GM12878 (cell line): ENCODE measurements around the gene LRRC63. TPM values are rescaled to one million over a fixed set of nuclear protein-coding genes. Genes with fewer than 3 reads are reported as not detected.

Source experiments
- ATAC-seq: fragments of 200-7000 bp; cut with Tn5 transposase; 3 replicates; pipeline ENCODE4 v1.9.1; 2020; ENCODE audit warnings: mild to moderate bottlenecking, moderate library complexity
- BruUV-seq: library from RNA; stranded (reverse); fragments of 400-500 nt; replicated peaks from 2 replicates; lab custom pipeline; 2021; lab: Mats Ljungman, UMichigan
- CTCF ChIA-PET: fragments of 300-600 bp; sonication (Branson Sonifier 250); formaldehyde crosslinking; extraction: SDS; loops from one replicate; lab custom pipeline; 2021; ENCODE audit warnings: inconsistent platforms; lab: Yijun Ruan, JAX
- POLR2A ChIA-PET: fragments of 350-600 bp; formaldehyde crosslinking; extraction: SDS; loops from one replicate; lab custom pipeline; 2021; ENCODE audit warnings: inconsistent platforms; lab: Charles Lee
- RAD21 ChIA-PET: fragments of 300-600 bp; sonication (Branson Sonifier 250); formaldehyde crosslinking; loops from one replicate; lab custom pipeline; 2023; ENCODE audit warnings: antibody characterized with exemption; ENCODE audit not compliant: unreplicated experiment; lab: Charles Lee
- SMC1A ChIA-PET: fragments of 300-600 bp; sonication (Branson Sonifier 250); formaldehyde crosslinking; loops from one replicate; lab custom pipeline; 2023; ENCODE audit not compliant: unreplicated experiment, uncharacterized antibody; lab: Charles Lee
- DNase-seq: peaks from one replicate; pipeline ENCODE4 v3.0.0-alpha.2; 2011; ENCODE audit warnings: low read depth, low spot score
- FAIRE-seq: peaks from 3 replicates; lab custom pipeline; 2011; peaks lifted over from hg19 to GRCh38; lab: Jason Lieb, UNC
- H2AFZ ChIP-seq: 2 replicates; pipeline ENCODE4 v1.6.0; 2011; ENCODE audit warnings: low read depth, low read length, control low read depth; ENCODE audit not compliant: control insufficient read depth
- H3K27ac ChIP-seq: 2 replicates; pipeline ENCODE4 v1.5.1; 2011; ENCODE audit warnings: control low read depth; ENCODE audit not compliant: control insufficient read depth, insufficient read depth
- H3K27me3 ChIP-seq, 2 experiments: replicated peaks in 1 of 2; 2 replicates each; pipeline versions ENCODE4 v1.6.0 to v1.6.1; 2011; ENCODE audit warnings: low read length in 1 of 2; ENCODE audit not compliant: control insufficient read depth in 2 of 2, insufficient read depth in 2 of 2
- H3K36me3 ChIP-seq, 2 experiments: 2 replicates each; pipeline ENCODE4 v1.5.1; 2011; ENCODE audit warnings: low read length in 1 of 2; ENCODE audit not compliant: control insufficient read depth in 2 of 2, insufficient read depth in 2 of 2
- H3K4me1 ChIP-seq: 2 replicates; pipeline ENCODE4 v1.6.1; 2011; ENCODE audit warnings: mild to moderate bottlenecking, low read length, moderate library complexity, mixed read lengths; ENCODE audit not compliant: control insufficient read depth, insufficient read depth
- H3K4me2 ChIP-seq: 2 replicates; pipeline ENCODE4 v1.6.0; 2011; ENCODE audit warnings: control low read depth; ENCODE audit not compliant: control insufficient read depth, insufficient read depth
- H3K4me3 ChIP-seq: fragments of 200-600 bp; sonication (generic); 2 replicates; pipeline ENCODE4 v1.5.1; 2016
- H3K79me2 ChIP-seq: 2 replicates; pipeline ENCODE4 v1.6.0; 2011; ENCODE audit warnings: low read length; ENCODE audit not compliant: control insufficient read depth, insufficient read depth
- H3K9ac ChIP-seq: 2 replicates; pipeline ENCODE4 v1.8.0; 2011; ENCODE audit warnings: low read length, control low read depth, mixed read lengths; ENCODE audit not compliant: control insufficient read depth, insufficient read depth
- H3K9me3 ChIP-seq: replicated peaks from 3 replicates; pipeline ENCODE4 v1.5.1; 2011; ENCODE audit warnings: mild to moderate bottlenecking, low read length; ENCODE audit not compliant: control insufficient read depth, insufficient read depth
- H4K20me1 ChIP-seq: 2 replicates; pipeline ENCODE4 v1.6.0; 2011; ENCODE audit not compliant: control insufficient read depth, insufficient read depth
- CEBPZ ChIP-seq: fragments of 150-350 bp; IDR thresholded peaks from 2 replicates; pipeline ENCODE4 v1.6.1; 2016; ENCODE audit warnings: low read depth, low read length
- CHD2 ChIP-seq: IDR thresholded peaks from 2 replicates; pipeline ENCODE4 v1.6.1; 2011; ENCODE audit warnings: low read depth, low read length, improper control_type of control experiment, borderline replicate concordance
- EGR1 ChIP-seq, 2 experiments: IDR thresholded peaks; 1 replicate in 1 of 2; 2 replicates in 1 of 2; pipeline ENCODE4 v1.6.1; 2011 to 2012; ENCODE audit warnings: low read depth in 2 of 2, low read length in 2 of 2, borderline replicate concordance in 1 of 2, mild to moderate bottlenecking in 1 of 2, moderate library complexity in 1 of 2
- GABPA ChIP-seq: IDR thresholded peaks from 2 replicates; pipeline ENCODE4 v1.6.1; 2014; ENCODE audit warnings: antibody characterized with exemption, low read depth, mild to moderate bottlenecking, inconsistent platforms
- IRF4 ChIP-seq: IDR thresholded peaks from 2 replicates; pipeline ENCODE4 v1.6.1; 2011; ENCODE audit warnings: low read depth, low read length
- MEF2A ChIP-seq: IDR thresholded peaks from 2 replicates; pipeline ENCODE4 v1.6.1; 2011; ENCODE audit warnings: low read depth, mild to moderate bottlenecking, low read length, moderate library complexity; ENCODE audit not compliant: insufficient read depth
- RBBP5 ChIP-seq: fragments of 200-600 bp; sonication (generic); conservative IDR thresholded peaks from 2 replicates; pipeline ENCODE4 v1.6.1; 2016
- RELB ChIP-seq: fragments of 450-650 bp; IDR thresholded peaks from 2 replicates; pipeline ENCODE4 v1.6.1; 2017; ENCODE audit warnings: low read depth, mild to moderate bottlenecking, moderate library complexity
- TBL1XR1 ChIP-seq: IDR thresholded peaks from 2 replicates; pipeline ENCODE4 v1.6.1; 2012; ENCODE audit warnings: low read depth, low read length, improper control_type of control experiment
- WGBS: methylation state at CpG from one replicate; pipeline ENCODE4 v1.1.6; 2016; ENCODE audit warnings: low lambda C conversion rate; ENCODE audit not compliant: insufficient replicate concordance, insufficient coverage; ENCODE audit errors: missing lambda C conversion rate; 5-methylcytosine and 5-hydroxymethylcytosine counted together
- in situ Hi-C: fragments of 300-500 bp; cut with MboI; formaldehyde crosslinking; loops from 9 replicates; pipeline ENCODE4 v1.14.3; 2018; ENCODE audit warnings: mixed read lengths
- intact Hi-C: fragments of 100-400 bp; cut with micrococcal nuclease; formaldehyde crosslinking; loops from one replicate; pipeline ENCODE4 v1.14.2; 2022; ENCODE audit not compliant: unreplicated experiment
- polyA plus RNA-seq, 11 experiments: library from polyadenylated mRNA; depleted of rRNA in 4 of 11; unstranded in 6 of 11; stranded (reverse) in 5 of 11; fragments of >200 nt; fragmentation: Nextera tagmentation in 4 of 11; fragmentation: Illumina TruSeq in 1 of 11; extraction: Ambion mirVana in 4 of 11; extraction: Trizol in 1 of 11; gene quantifications; 1 replicate in 1 of 11; 2 replicates in 10 of 11; pipeline versions ENCODE4 v1.2.1 to v1.2.3, GENCODE V29; 2011 to 2016; ENCODE audit warnings: inconsistent platforms in 2 of 11, missing spikeins in 2 of 11, low read depth in 1 of 11
- total RNA-seq, 4 experiments: library from RNA; depleted of rRNA in 3 of 4; stranded (reverse); fragments of >200 nt in 3 of 4; fragmentation: Illumina TruSeq in 1 of 4; extraction: Trizol in 1 of 4; gene quantifications; 2 replicates each; pipeline versions ENCODE4 v1.2.1 to v1.2.3, GENCODE V29; 2013 to 2021
- TF ChIP-seq, protein P1 (sequence below): IDR thresholded peaks from 2 replicates; pipeline ENCODE4 v1.6.1; 2012; ENCODE audit warnings: low read depth, low read length, improper control_type of control experiment

LRRC63 gene
- total and polyA plus RNA-seq, 10 of the 15 experiments (the other 5 are each of a cell fraction or from before 2014, with no cell fraction given), result 0.34 to 0.98 (median 0.76) TPM; not detected in 1

GRCh38 chr13:46314587-46314986 is 102.9 kb downstream of the LRRC63 start:
- H3K79me2 ChIP-seq, result no peaks in the 10 kb centered on the region
- CTCF ChIA-PET, result no interaction called here
- SMC1A ChIA-PET, result interaction anchor here (1.1 kb wide), 1 partner anchor 691 kb away, joined by 3 read pairs; no protein-coding TSS in a partner anchor
- no peak for DNase-seq
- no peaks in the 10 kb centered on the region for H4K20me1 ChIP-seq
- ATAC-seq, result no peak
- in situ Hi-C loops (no loop called here), intact Hi-C loops (no loop called here)
- H3K9me3 ChIP-seq, result no peaks in the 10 kb centered on the region
- H3K4me2 ChIP-seq, result no peak overlapping the region
- RAD21 ChIA-PET, result interaction anchor here (1.1 kb wide), 1 partner anchor 55 kb away, joined by 3 read pairs; no protein-coding TSS in a partner anchor
- no TSS peak for BruUV-seq
- FAIRE-seq, result no peak
- H3K4me1 ChIP-seq, result no peaks in the 10 kb centered on the region
- POLR2A ChIA-PET, result no interaction called here
- H3K4me3 ChIP-seq, result no peak overlapping the region
- H3K36me3 ChIP-seq, result no peaks in the 10 kb centered on the region
- H3K27ac ChIP-seq, result no peak overlapping the region
- no peak overlapping the region for H2AFZ ChIP-seq
- WGBS, result 96% methylated on average over 1 of the region's 1 CpG
- no peak overlapping the region for H3K9ac ChIP-seq
- H3K27me3 ChIP-seq, result no peaks in the 10 kb centered on the region
- TF ChIP-seq EGR1 (IDR thresholded peaks at IDR 0.05; ENCODE audit: borderline replicate concordance in 1 of 2, low read depth in 2 of 2, low read length in 2 of 2) (no peak), RBBP5 (no peak)
- TF ChIP-seq, protein P1, sequence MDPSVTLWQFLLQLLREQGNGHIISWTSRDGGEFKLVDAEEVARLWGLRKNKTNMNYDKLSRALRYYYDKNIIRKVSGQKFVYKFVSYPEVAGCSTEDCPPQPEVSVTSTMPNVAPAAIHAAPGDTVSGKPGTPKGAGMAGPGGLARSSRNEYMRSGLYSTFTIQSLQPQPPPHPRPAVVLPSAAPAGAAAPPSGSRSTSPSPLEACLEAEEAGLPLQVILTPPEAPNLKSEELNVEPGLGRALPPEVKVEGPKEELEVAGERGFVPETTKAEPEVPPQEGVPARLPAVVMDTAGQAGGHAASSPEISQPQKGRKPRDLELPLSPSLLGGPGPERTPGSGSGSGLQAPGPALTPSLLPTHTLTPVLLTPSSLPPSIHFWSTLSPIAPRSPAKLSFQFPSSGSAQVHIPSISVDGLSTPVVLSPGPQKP, result no peak

DNA sequence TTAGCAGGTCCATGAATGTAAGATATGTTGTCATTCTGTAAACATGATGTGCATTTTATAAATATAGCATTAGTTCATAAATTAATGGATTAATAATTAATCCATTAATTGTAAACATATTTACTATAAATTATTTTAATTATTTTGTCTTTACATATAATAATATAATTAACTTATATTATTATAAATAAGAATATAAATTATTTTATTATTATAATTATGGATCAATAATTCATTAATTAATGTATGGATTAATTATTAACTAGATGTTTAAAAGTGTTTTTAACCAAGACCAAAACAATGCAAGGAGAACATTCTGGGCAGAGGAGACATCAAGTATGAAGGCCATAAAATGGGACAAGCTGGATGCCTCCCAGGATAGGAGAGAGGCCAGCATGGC is 103.3 kb downstream of the LRRC63 start:
- CTCF ChIA-PET, result no interaction called here
- H3K4me2 ChIP-seq, result no peak overlapping the region
- H3K36me3 ChIP-seq, result no peaks in the 10 kb centered on the region
- no peaks in the 10 kb centered on the region for H4K20me1 ChIP-seq
- H3K27ac ChIP-seq, result no peak overlapping the region
- no peak overlapping the region for H2AFZ ChIP-seq
- no peaks in the 10 kb centered on the region for H3K9me3 ChIP-seq
- DNase-seq, result no peak
- RAD21 ChIA-PET, result no interaction called here
- no TSS peak for BruUV-seq
- H3K4me1 ChIP-seq, result no peaks in the 10 kb centered on the region
- no peak for FAIRE-seq
- H3K4me3 ChIP-seq, result no peak overlapping the region
- no peaks in the 10 kb centered on the region for H3K79me2 ChIP-seq
- no peak overlapping the region for H3K9ac ChIP-seq
- SMC1A ChIA-PET, result interaction anchor here (1.1 kb wide), 1 partner anchor 692 kb away, joined by 3 read pairs; no protein-coding TSS in a partner anchor
- in situ Hi-C loops (no loop called here), intact Hi-C loops (no loop called here)
- no peak for ATAC-seq
- POLR2A ChIA-PET, result no interaction called here
- H3K27me3 ChIP-seq, result no peaks in the 10 kb centered on the region
- TF ChIP-seq MEF2A (no peak), TBL1XR1 (no peak), GABPA (no peak), CHD2 (no peak), RELB (no peak), CEBPZ (no peak), IRF4 (no peak)
